Heart right ventricle (tissue), 16 donors: Measurements from ENCODE around the gene GGT6. TPM values are rescaled to one million over a fixed set of nuclear protein-coding genes. Genes with fewer than 3 reads are reported as not detected.

ENCODE experiments used
- ATAC-seq, 8 donors: fragments of 200-7000 bp; cut with Tn5 transposase; one replicate each; pipeline ENCODE4 v1.9.1; 2020; ENCODE audit warnings: mild to moderate bottlenecking in 8 of 8, moderate library complexity in 8 of 8, moderate number of reproducible peaks in 1 of 8
- DNase-seq, 2 donors: peaks; one replicate each; pipeline ENCODE4 v3.0.0-alpha.2; 2020
- H3K27ac ChIP-seq, 10 donors: fragments of 200-600 bp; sonication (generic) in 2 of 10; one replicate each; pipeline versions ENCODE4 v1.5.0 to v1.8.0; 2020 to 2022; ENCODE audit warnings: mild to moderate bottlenecking in 3 of 10
- H3K27me3 ChIP-seq, 7 donors: fragments of 200-600 bp; one replicate each; pipeline ENCODE4 v1.8.0; 2021 to 2022; ENCODE audit warnings: mild to moderate bottlenecking in 2 of 7
- H3K36me3 ChIP-seq, 9 donors: fragments of 200-600 bp; sonication (generic) in 1 of 9; one replicate each; pipeline versions ENCODE4 v1.5.0 to v1.8.0; 2020 to 2022; ENCODE audit warnings: mild to moderate bottlenecking in 2 of 9
- H3K4me1 ChIP-seq, 9 donors: fragments of 200-600 bp; sonication (generic) in 1 of 9; one replicate each; pipeline versions ENCODE4 v1.5.0 to v1.8.0; 2020 to 2022; ENCODE audit warnings: mild to moderate bottlenecking in 4 of 9
- H3K4me3 ChIP-seq, 10 donors: fragments of 200-600 bp; sonication (generic) in 2 of 10; one replicate each; pipeline versions ENCODE4 v1.5.0 to v1.8.0; 2020 to 2022; ENCODE audit warnings: mild to moderate bottlenecking in 7 of 10, moderate library complexity in 2 of 10
- H3K9me3 ChIP-seq, 11 donors: fragments of 200-600 bp in 10 of 11; sonication (generic) in 2 of 11; one replicate each; pipeline versions ENCODE4 v1.5.0 to v1.8.0; 2013 to 2022; ENCODE audit warnings: mild to moderate bottlenecking in 2 of 11, control low read depth in 1 of 11, moderate library complexity in 1 of 11
- CTCF ChIP-seq, 9 donors: fragments of 200-600 bp; sonication (generic) in 2 of 9; IDR thresholded peaks; one replicate each; pipeline versions ENCODE4 v1.5.0 to v1.8.0; 2021 to 2022; ENCODE audit warnings: antibody characterized with exemption in 9 of 9, mild to moderate bottlenecking in 5 of 9, moderate library complexity in 1 of 9
- WGBS, 2 donors: extraction: QIAGEN DNeasy Blood & Tissue Kit; methylation state at CpG; one replicate each; pipeline ENCODE4 v1.1.7; 2013; ENCODE audit warnings: inconsistent platforms in 1 of 2; 5-methylcytosine and 5-hydroxymethylcytosine counted together
- intact Hi-C, 10 donors: fragments of 100-400 bp; cut with DNase I; formaldehyde crosslinking; loops; one replicate each; pipeline versions ENCODE4 v1.11.1 to v1.14.2; 2022
- polyA plus RNA-seq, 2 donors: library from polyadenylated mRNA; stranded (reverse); fragments of 200-250 nt; gene quantifications; one replicate each; pipeline ENCODE4 v1.2.3, GENCODE V29; 2013
- total RNA-seq, 10 donors: library from RNA; stranded (reverse); fragmentation: NEBNext Ultra II Directional in 3 of 10; extraction: Animal tissue kit (Norgen Biotek cat#: 25700) in 3 of 10; gene quantifications; one replicate each; pipeline versions ENCODE4 v1.2.1 to v1.2.4, GENCODE V29; 2021 to 2023
- donor health status: Arrhythmogenic right ventricular cardiomyopathy.
- donor health status: ischemic (EF 13 %, LVEDD 7.1; RV severe dilation, severe dysfunction).
- donor health status: healthy with polysubstance abuse.
- donor health status: DM: no; HTN: yes; CAD: no.
- donor health status: DM: no; HTN: no; CAD: no.
- donor health status: ischemic (EF 25% LVEDD 6.9; RV normal size, moderate dysfunction).
- donor health status: ischemic (EF 25% LVEDD 5.7; RV mildly dilated, moderate dysfunction).
- donor health status: healthy.
- donor health status: DM: yes; HTN: yes; CAD: no.
- donor health status: Ischemic cardiomyopathy.
- donor health status: ischemic (EF 35%, LVEDD 5.7; RV mildly dilated, moderate dysfunction).
- donor health status: nonischemic (EF 11% LVEDD 7.7; RV severe dilation, severe dysfunction).
- donor health status: DM: yes; HTN: yes; CAD: no.
- donor health status: PGD.
- donor health status: ischemic (EF 29% LVEDD 5.4; RV normal size, mild dysfunction).
- donor health status: nonischemic (EF 23%, LVEDD 6.1; RV moderate dilation, normal function).

The GGT6 gene
- total and polyA plus RNA-seq, 12 donors, result 0.03 to 0.19 (median 0.12) TPM; not detected in 6

- ATAC-seq (no peak), DNase-seq (no peak)
- H3K4me3 ChIP-seq, result no peak overlapping the region
- H3K9me3 ChIP-seq, result no peaks in the 10 kb centered on the region
- intact Hi-C loops, result loop anchor here in 2 of 10 donors (10.0 kb wide), 1 partner anchor 108 kb away; no protein-coding TSS in a partner anchor
- 91 to 92% methylated on average over 33 of the region's 33 CpGs for WGBS, 2 donors
- H3K4me1 ChIP-seq, result peaks cover 23 to 97% (median 81%) of the 10 kb centered on the region in 9 donors
- no peaks in the 10 kb centered on the region for H3K27me3 ChIP-seq
- H3K27ac ChIP-seq, result peak overlapping the region in 9 of 10 donors; percentile 41 to 88 (median 70)
- TF ChIP-seq CTCF (IDR thresholded peaks at IDR 0.05), result no peak
- H3K36me3 ChIP-seq, result peaks cover 0 to 9% (median 0%) of the 10 kb centered on the region in 9 donors
Observed at GRCh38 chr17:4532860-4533522, 27.4 kb downstream of the GGT6 start.

GRCh38 chr17:4531988-4532736, 28.2 kb downstream of the GGT6 start:
- H3K4me1 ChIP-seq, result peaks cover 17 to 96% (median 77%) of the 10 kb centered on the region in 9 donors
- no peak for TF ChIP-seq CTCF (IDR thresholded peaks at IDR 0.05)

GRCh38 chr17:4530799-4531730, 29.3 kb downstream of the GGT6 start:
- peak; percentile 56 to 72 for DNase-seq
- no peak overlapping the region for H3K4me3 ChIP-seq

More at GRCh38 chr17:4531988-4532736, 28.2 kb downstream of the GGT6 start:
- intact Hi-C loops, result loop anchor here in 2 of 10 donors (10.0 kb wide), 1 partner anchor 107 kb away; no protein-coding TSS in a partner anchor
- Histone ChIP-seq H3K36me3 (peaks cover 0 to 4% (median 0%) of the 10 kb centered on the region in 9 donors), H3K27ac (peak overlapping the region in 8 of 10 donors; percentile 56 to 88 (median 72)), H3K4me3 (no peak overlapping the region), H3K9me3 (no peaks in the 10 kb centered on the region), H3K27me3 (no peaks in the 10 kb centered on the region)
- ATAC-seq (no peak), DNase-seq (no peak)
- 83 to 89% methylated on average over 17 of the region's 17 CpGs for WGBS, 2 donors

More at GRCh38 chr17:4530799-4531730, 29.3 kb downstream of the GGT6 start:
- ATAC-seq, result peak; percentile 35 to 79 (median 66)
- peaks cover 10 to 92% (median 70%) of the 10 kb centered on the region in 9 donors for H3K4me1 ChIP-seq
- intact Hi-C loops, result loop anchor here in 2 of 10 donors (10.0 kb wide), 1 partner anchor 106 kb away; no protein-coding TSS in a partner anchor
- peaks cover 0 to 4% (median 0%) of the 10 kb centered on the region in 9 donors for H3K36me3 ChIP-seq
- no peak for TF ChIP-seq CTCF (IDR thresholded peaks at IDR 0.05)
- 58 to 63% methylated on average over 30 of the region's 30 CpGs for WGBS, 2 donors
- no peaks in the 10 kb centered on the region for H3K9me3 ChIP-seq
- H3K27me3 ChIP-seq, result no peaks in the 10 kb centered on the region
- H3K27ac ChIP-seq, result peak overlapping the region; percentile 48 to 88 (median 78)
